ENCODE data around the gene CHADL. TPM values are rescaled to one million over a fixed set of nuclear protein-coding genes. Genes with fewer than 3 reads are reported as not detected.

The CHADL gene
- total RNA-seq, 4 donors from 2014 or later, result 9.5 to 18.8 (median 15.7) TPM

DNA sequence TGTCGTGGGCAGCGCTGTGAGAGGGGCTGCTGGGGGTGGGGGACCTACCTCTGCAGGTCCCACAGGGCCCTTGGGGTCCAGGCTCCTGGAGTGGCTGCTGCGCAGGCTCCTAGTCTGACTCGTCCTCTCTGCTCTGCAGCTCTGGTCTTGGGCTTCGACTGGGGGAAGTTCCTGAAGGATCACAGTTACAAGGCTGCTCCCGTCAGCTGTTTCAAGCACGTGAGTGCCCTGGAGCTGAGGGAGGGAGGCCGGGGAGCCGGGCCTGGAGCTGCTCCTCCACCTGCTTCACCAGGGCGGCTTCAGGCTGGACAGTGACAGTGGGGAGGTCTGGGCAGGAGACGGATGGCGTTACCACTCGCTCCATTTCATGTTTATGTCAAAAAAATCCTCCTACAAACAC lies 23.7 kb downstream of the CHADL start:
- H3K36me3 ChIP-seq, result peaks cover 47% of the 10 kb centered on the region
- no peak for DNase-seq (ENCODE audit: low spot score in 2 of 2)
- TF ChIP-seq POLR2AphosphoS5 (IDR thresholded peaks at IDR 0.05), result no peak
- TF ChIP-seq EP300 (IDR thresholded peaks at IDR 0.05), result no peak
- no peak for TF ChIP-seq POLR2A (IDR thresholded peaks at IDR 0.05)
- TF ChIP-seq, protein P1, sequence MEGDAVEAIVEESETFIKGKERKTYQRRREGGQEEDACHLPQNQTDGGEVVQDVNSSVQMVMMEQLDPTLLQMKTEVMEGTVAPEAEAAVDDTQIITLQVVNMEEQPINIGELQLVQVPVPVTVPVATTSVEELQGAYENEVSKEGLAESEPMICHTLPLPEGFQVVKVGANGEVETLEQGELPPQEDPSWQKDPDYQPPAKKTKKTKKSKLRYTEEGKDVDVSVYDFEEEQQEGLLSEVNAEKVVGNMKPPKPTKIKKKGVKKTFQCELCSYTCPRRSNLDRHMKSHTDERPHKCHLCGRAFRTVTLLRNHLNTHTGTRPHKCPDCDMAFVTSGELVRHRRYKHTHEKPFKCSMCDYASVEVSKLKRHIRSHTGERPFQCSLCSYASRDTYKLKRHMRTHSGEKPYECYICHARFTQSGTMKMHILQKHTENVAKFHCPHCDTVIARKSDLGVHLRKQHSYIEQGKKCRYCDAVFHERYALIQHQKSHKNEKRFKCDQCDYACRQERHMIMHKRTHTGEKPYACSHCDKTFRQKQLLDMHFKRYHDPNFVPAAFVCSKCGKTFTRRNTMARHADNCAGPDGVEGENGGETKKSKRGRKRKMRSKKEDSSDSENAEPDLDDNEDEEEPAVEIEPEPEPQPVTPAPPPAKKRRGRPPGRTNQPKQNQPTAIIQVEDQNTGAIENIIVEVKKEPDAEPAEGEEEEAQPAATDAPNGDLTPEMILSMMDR (IDR thresholded peaks at IDR 0.05), result no peak
- peak overlapping the region; percentile 13 for H3K4me3 ChIP-seq
- H3K27ac ChIP-seq, result peak overlapping the region; percentile 69
- H3K4me1 ChIP-seq, result peaks cover 13% of the 10 kb centered on the region
- WGBS, result 74% methylated on average over 11 of the region's 13 CpGs
- H3K27me3 ChIP-seq, result no peaks in the 10 kb centered on the region
- no peaks in the 10 kb centered on the region for H3K9me3 ChIP-seq

DNA sequence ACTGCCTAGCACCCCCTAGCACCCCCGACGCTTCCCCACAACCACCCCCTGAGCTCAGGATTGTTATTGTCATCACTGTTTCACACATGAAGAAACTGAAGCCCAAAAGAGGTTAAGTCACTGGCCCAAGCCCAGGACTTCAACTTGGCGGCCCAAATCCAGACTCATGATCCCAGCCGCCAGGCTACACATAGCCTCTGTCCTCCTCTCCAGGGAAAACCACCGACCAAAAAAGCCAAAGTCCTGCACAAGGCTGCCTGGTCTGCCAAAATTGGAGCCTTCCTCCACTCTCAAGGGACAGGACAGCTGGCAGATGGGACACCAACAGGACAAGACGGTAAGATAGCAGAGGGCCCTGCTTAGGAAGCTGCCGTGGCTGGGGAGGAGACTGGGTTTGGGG lies 24.8 kb downstream of the CHADL start:
- 95% methylated on average over 7 of the region's 7 CpGs for WGBS
- H3K4me3 ChIP-seq, result no peak overlapping the region
- H3K9me3 ChIP-seq, result no peaks in the 10 kb centered on the region
- H3K4me1 ChIP-seq, result peaks cover 13% of the 10 kb centered on the region
- H3K27ac ChIP-seq, result no peak overlapping the region
- peaks cover 39% of the 10 kb centered on the region for H3K36me3 ChIP-seq
- DNase-seq (ENCODE audit: low spot score in 2 of 2), result no peak
- no peaks in the 10 kb centered on the region for H3K27me3 ChIP-seq
- TF ChIP-seq, protein P1 (IDR thresholded peaks at IDR 0.05), result no peak
- TF ChIP-seq POLR2A (IDR thresholded peaks at IDR 0.05) (no peak), POLR2AphosphoS5 (IDR thresholded peaks at IDR 0.05) (no peak), EP300 (IDR thresholded peaks at IDR 0.05) (no peak)

DNA sequence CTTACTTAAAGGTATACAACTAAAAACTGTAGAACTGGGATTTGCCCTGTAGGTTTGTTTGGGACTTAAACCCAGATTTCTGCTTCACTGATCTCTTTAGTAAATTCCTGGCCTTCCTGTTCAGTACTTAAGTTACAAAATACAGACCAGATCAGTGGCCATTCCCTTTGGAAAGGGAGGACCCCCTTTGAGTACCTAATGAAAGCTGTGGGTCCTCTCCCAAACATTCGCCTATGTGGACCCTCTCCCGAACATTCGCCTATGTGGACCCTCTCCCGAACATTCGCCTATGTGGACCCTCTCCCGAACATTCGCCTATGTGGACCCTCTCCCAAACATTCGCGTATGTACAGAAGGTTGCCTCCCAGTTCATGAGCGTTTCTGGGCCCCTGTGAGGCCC lies 25.3 kb downstream of the CHADL start:
- Histone ChIP-seq H3K36me3 (peaks cover 42% of the 10 kb centered on the region), H3K4me3 (no peak overlapping the region), H3K4me1 (peaks cover 13% of the 10 kb centered on the region), H3K27ac (no peak overlapping the region), H3K9me3 (no peaks in the 10 kb centered on the region), H3K27me3 (no peaks in the 10 kb centered on the region)
- no peak for DNase-seq (ENCODE audit: low spot score in 2 of 2)
- 96% methylated on average over 10 of the region's 10 CpGs for WGBS
- TF ChIP-seq EP300 (IDR thresholded peaks at IDR 0.05), result no peak
- TF ChIP-seq POLR2A (IDR thresholded peaks at IDR 0.05), result no peak
- TF ChIP-seq POLR2AphosphoS5 (IDR thresholded peaks at IDR 0.05), result no peak
- TF ChIP-seq, protein P1 (IDR thresholded peaks at IDR 0.05), result no peak

DNA sequence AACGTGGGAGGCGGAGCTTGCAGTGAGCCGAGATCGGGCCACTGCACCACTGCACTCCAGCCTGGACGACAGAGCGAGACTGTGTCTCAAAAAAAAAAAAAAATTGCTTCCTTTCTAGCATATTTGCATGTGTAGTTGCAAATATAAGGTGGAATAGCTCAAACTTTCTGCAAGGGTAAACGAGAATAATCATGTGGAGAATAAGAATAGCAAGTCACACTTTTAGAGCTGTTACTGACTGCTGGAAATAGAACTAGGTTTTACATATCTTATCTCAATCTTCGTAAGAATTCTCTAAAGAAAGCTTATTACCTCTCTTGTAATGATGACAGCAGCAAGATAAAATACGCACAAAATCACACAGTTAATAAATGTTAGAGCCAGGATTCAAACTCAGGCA lies 34.0 kb downstream of the CHADL start:
- no peaks in the 10 kb centered on the region for H3K9me3 ChIP-seq
- peaks cover 19% of the 10 kb centered on the region for H3K36me3 ChIP-seq
- H3K27ac ChIP-seq, result no peak overlapping the region
- H3K4me3 ChIP-seq, result no peak overlapping the region
- TF ChIP-seq, protein P1 (IDR thresholded peaks at IDR 0.05), result no peak
- TF ChIP-seq EP300 (IDR thresholded peaks at IDR 0.05) (no peak), POLR2AphosphoS5 (IDR thresholded peaks at IDR 0.05) (no peak), POLR2A (IDR thresholded peaks at IDR 0.05) (no peak)
- no peak for DNase-seq (ENCODE audit: low spot score in 2 of 2)
- WGBS, result 92% methylated on average over 9 of the region's 9 CpGs
- peaks cover 10% of the 10 kb centered on the region for H3K4me1 ChIP-seq
- H3K27me3 ChIP-seq, result no peaks in the 10 kb centered on the region

DNA sequence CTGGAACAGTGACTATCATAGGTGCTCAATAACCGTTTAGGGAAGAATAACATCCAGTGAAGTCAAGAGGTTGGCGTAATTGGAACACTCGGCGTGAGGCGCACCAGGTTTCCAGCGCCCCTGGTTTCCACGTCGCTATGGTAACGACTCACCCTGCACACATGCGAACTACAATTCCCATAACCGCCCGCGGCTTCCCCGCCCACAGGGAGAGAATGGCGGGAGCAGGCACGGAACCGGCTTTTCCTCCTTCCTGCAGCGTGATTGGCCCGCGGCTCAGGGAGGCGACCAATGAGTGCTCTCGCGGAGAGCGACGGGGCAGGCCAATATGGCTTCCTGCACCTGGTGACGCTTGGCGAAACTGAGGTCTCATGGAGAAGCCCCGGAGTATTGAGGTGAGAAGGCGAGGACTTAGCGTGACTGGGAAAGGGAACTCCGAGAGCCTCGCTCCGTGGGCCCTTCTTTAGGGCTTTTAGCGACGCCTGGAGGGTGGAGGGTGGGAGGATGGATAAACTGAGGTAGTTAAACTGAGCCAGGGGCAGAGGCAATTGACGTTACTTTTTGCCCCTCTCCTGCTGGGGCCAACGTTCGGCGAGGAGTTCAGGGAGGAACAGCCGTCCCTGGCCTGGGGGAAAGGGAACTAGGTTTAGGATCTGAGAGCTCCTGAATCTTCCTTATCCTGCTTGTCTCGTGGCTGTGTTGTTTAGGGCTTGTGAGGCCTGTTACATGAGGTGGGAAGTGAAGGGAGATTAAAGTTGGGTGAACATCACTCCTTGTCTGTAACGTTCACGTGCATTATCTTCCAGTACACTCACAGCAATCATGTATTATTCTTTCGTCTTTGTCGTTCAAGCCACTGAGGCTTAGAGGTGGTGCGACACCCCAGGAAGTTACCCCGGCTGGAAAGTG lies 35.5 kb downstream of the CHADL start, which contains the start of gene L3MBTL2:
Gene L3MBTL2, plus strand, starts transcription at position 321 of the 909 bp plus-strand sequence. Its CDS starts 51 bp downstream, at position 372.
- TF ChIP-seq POLR2AphosphoS5 (IDR thresholded peaks at IDR 0.05) (peak in 2 of 3 donors; percentile 71 to 73), EP300 (IDR thresholded peaks at IDR 0.05) (no peak)
- 2% methylated on average over 46 of the region's 47 CpGs for WGBS
- Histone ChIP-seq H3K4me3 (peak within 1 kb of the TSS; percentile 72), H3K27ac (peak within 1 kb of the TSS; percentile 74), H3K9me3 (no peaks in the 10 kb centered on the region), H3K36me3 (peaks cover 10% of the 10 kb centered on the region), H3K4me1 (peaks cover 10% of the 10 kb centered on the region), H3K27me3 (no peaks in the 10 kb centered on the region)
- peak; percentile 99 for DNase-seq (ENCODE audit: low spot score in 2 of 2)

Data from suprapubic skin (tissue), 4 donors.